Astrocyte (in vitro differentiated cells and primary cell): ENCODE data around the gene C10orf120. TPM values are rescaled to one million over a fixed set of nuclear protein-coding genes. Genes with fewer than 3 reads are reported as not detected.

Source experiments
- DNase-seq: peaks from one replicate; pipeline ENCODE4 v3.0.0-alpha.2; 2010; ENCODE audit warnings: low read depth
- FAIRE-seq: peaks from 2 replicates; lab custom pipeline; 2011; peaks lifted over from hg19 to GRCh38; lab: Jason Lieb, UNC
- H2AFZ ChIP-seq: 2 replicates; pipeline ENCODE4 v1.6.0; 2012; ENCODE audit warnings: low read depth, low read length, inconsistent platforms
- H3K27ac ChIP-seq: 2 replicates; pipeline ENCODE4 v1.5.1; 2011; ENCODE audit warnings: low read depth, low read length, inconsistent platforms
- H3K27me3 ChIP-seq: 2 replicates; pipeline ENCODE4 v1.6.0; 2011; ENCODE audit warnings: low read length, inconsistent platforms; ENCODE audit not compliant: insufficient read depth
- H3K36me3 ChIP-seq: 2 replicates; pipeline ENCODE4 v1.5.1; 2011; ENCODE audit warnings: low read length, inconsistent platforms; ENCODE audit not compliant: insufficient read depth
- H3K4me1 ChIP-seq: 2 replicates; pipeline ENCODE4 v1.5.1; 2011; ENCODE audit warnings: low read length, inconsistent platforms; ENCODE audit not compliant: insufficient read depth
- H3K4me2 ChIP-seq: 2 replicates; pipeline ENCODE4 v1.6.0; 2012; ENCODE audit warnings: low read length, inconsistent platforms
- H3K4me3 ChIP-seq: 2 replicates; pipeline ENCODE4 v1.5.1; 2011; ENCODE audit warnings: low read depth, mild to moderate bottlenecking, low read length, inconsistent platforms; ENCODE audit not compliant: insufficient read depth
- H3K79me2 ChIP-seq: 2 replicates; pipeline ENCODE4 v1.6.0; 2012; ENCODE audit warnings: mild to moderate bottlenecking, low read length, inconsistent platforms; ENCODE audit not compliant: insufficient read depth
- H3K9ac ChIP-seq: 2 replicates; pipeline ENCODE4 v1.6.0; 2012; ENCODE audit warnings: mild to moderate bottlenecking, low read length, inconsistent platforms
- H3K9me3 ChIP-seq: 2 replicates; pipeline ENCODE4 v1.5.1; 2012; ENCODE audit warnings: low read depth, mild to moderate bottlenecking, low read length, inconsistent platforms; ENCODE audit not compliant: insufficient read depth
- H4K20me1 ChIP-seq: 2 replicates; pipeline ENCODE4 v1.6.0; 2012; ENCODE audit warnings: low read length, inconsistent platforms; ENCODE audit not compliant: insufficient read depth
- H3K27ac Mint-ChIP-seq: one replicate; pipeline ENCODE4 v1.8.0; 2021; ENCODE audit warnings: mild to moderate bottlenecking, mixed read lengths; ENCODE audit not compliant: unreplicated experiment
- H3K27me3 Mint-ChIP-seq: one replicate; pipeline ENCODE4 v1.8.0; 2021; ENCODE audit warnings: low read depth, mixed read lengths; ENCODE audit not compliant: unreplicated experiment
- H3K36me3 Mint-ChIP-seq: one replicate; pipeline ENCODE4 v1.8.0; 2021; ENCODE audit warnings: low read depth, mixed read lengths; ENCODE audit not compliant: unreplicated experiment
- H3K4me1 Mint-ChIP-seq: one replicate; pipeline ENCODE4 v1.8.0; 2021; ENCODE audit warnings: low read depth, mixed read lengths; ENCODE audit not compliant: unreplicated experiment
- H3K4me3 Mint-ChIP-seq: one replicate; pipeline ENCODE4 v1.8.0; 2021; ENCODE audit warnings: mild to moderate bottlenecking, moderate library complexity, mixed read lengths; ENCODE audit not compliant: unreplicated experiment
- H3K9me3 Mint-ChIP-seq: one replicate; pipeline ENCODE4 v1.8.0; 2021; ENCODE audit warnings: mild to moderate bottlenecking, mixed read lengths; ENCODE audit not compliant: unreplicated experiment
- EZH2 ChIP-seq: IDR thresholded peaks from 2 replicates; pipeline ENCODE4 v1.6.1; 2012; ENCODE audit warnings: mild to moderate bottlenecking, low read length, inconsistent platforms; ENCODE audit not compliant: insufficient read depth
- total RNA-seq: library from RNA; stranded (reverse); gene quantifications from 2 replicates; pipeline ENCODE4 v1.2.1, GENCODE V29; 2021
- TF ChIP-seq, protein P1 (sequence below): IDR thresholded peaks from 2 replicates; pipeline ENCODE4 v1.5.1; 2011; ENCODE audit warnings: low read depth, mild to moderate bottlenecking, inconsistent platforms, low read length, moderate library complexity; ENCODE audit not compliant: insufficient read depth

The C10orf120 gene
- total RNA-seq, 1 donor from 2014 or later: not detected

- DNase-seq (no peak), FAIRE-seq (no peak)
- no peak overlapping the region for H3K27ac Mint-ChIP-seq
- H3K27me3 Mint-ChIP-seq: peaks cover 47% of the 10 kb centered on the region
- no peaks in the 10 kb centered on the region for H3K36me3 Mint-ChIP-seq
- H3K4me3 Mint-ChIP-seq: no peak overlapping the region
- Histone ChIP-seq H3K9me3 (no peaks in the 10 kb centered on the region), H3K79me2 (no peaks in the 10 kb centered on the region), H3K27me3 (no peaks in the 10 kb centered on the region), H3K4me1 (no peaks in the 10 kb centered on the region), H3K36me3 (no peaks in the 10 kb centered on the region), H4K20me1 (no peaks in the 10 kb centered on the region), H2AFZ (no peak overlapping the region), H3K27ac (no peak overlapping the region), H3K4me3 (no peak overlapping the region), H3K9ac (no peak overlapping the region), H3K4me2 (no peak overlapping the region)
- no peaks in the 10 kb centered on the region for H3K9me3 Mint-ChIP-seq
- TF ChIP-seq EZH2: no peak
- TF ChIP-seq, protein P1, sequence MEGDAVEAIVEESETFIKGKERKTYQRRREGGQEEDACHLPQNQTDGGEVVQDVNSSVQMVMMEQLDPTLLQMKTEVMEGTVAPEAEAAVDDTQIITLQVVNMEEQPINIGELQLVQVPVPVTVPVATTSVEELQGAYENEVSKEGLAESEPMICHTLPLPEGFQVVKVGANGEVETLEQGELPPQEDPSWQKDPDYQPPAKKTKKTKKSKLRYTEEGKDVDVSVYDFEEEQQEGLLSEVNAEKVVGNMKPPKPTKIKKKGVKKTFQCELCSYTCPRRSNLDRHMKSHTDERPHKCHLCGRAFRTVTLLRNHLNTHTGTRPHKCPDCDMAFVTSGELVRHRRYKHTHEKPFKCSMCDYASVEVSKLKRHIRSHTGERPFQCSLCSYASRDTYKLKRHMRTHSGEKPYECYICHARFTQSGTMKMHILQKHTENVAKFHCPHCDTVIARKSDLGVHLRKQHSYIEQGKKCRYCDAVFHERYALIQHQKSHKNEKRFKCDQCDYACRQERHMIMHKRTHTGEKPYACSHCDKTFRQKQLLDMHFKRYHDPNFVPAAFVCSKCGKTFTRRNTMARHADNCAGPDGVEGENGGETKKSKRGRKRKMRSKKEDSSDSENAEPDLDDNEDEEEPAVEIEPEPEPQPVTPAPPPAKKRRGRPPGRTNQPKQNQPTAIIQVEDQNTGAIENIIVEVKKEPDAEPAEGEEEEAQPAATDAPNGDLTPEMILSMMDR: no peak
- peaks cover 4% of the 10 kb centered on the region for H3K4me1 Mint-ChIP-seq
Observed at GRCh38 chr10:122673269-122673668, 26.4 kb downstream of the C10orf120 start.

DNA sequence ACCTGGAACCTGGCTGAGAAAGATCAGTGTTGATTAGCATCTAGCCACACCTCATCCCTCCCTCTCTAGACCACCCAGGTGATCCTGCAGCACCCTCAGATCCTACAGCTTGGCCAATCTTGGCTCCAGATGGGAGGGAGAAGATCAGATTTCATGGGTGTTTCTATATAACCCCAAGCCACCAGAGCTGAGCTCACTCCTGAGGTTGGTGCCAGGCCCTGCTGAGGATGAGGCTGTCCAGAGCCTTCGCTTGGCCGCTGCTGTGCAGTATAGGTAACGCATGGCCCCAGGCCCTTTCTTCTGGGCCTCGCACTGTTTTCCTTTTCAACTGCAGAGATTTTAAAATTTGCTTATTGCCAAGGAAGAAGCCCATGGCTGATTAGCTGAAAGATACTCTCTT, 27.0 kb downstream of the C10orf120 start:
- H3K4me2 ChIP-seq: no peak overlapping the region
- Mint-ChIP-seq H3K27me3 (peaks cover 50% of the 10 kb centered on the region), H3K4me3 (no peak overlapping the region), H3K27ac (no peak overlapping the region), H3K4me1 (no peaks in the 10 kb centered on the region), H3K9me3 (no peaks in the 10 kb centered on the region), H3K36me3 (no peaks in the 10 kb centered on the region)
- H3K79me2 ChIP-seq: no peaks in the 10 kb centered on the region
- DNase-seq: no peak
- H3K36me3 ChIP-seq: no peaks in the 10 kb centered on the region
- H2AFZ ChIP-seq: no peak overlapping the region
- FAIRE-seq: no peak
- H3K4me3 ChIP-seq: no peak overlapping the region
- no peaks in the 10 kb centered on the region for H4K20me1 ChIP-seq
- H3K27me3 ChIP-seq: no peaks in the 10 kb centered on the region
- H3K27ac ChIP-seq: no peak overlapping the region
- no peaks in the 10 kb centered on the region for H3K4me1 ChIP-seq
- no peaks in the 10 kb centered on the region for H3K9me3 ChIP-seq
- no peak overlapping the region for H3K9ac ChIP-seq
- TF ChIP-seq, protein P1: no peak
- TF ChIP-seq EZH2: no peak

DNA sequence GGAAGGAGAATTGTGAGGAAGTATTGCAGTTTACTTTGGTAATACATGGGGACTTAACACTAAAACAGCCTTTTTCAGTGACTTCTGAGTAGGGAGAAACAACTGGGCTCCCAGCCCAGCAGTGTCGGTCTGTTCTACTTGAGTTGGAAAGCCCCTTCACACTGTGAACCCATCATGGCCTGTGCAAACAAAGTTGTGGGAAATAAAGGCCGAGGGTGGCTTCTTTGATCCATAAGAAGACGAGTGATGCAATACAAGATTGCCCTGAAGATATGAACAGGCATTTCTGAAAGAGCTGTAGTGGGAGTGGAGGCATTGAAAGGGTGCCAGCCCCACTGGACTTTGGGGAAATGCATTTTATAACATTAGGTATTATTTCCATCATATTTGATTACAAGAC, 28.3 kb downstream of the C10orf120 start:
- Mint-ChIP-seq H3K4me3 (no peak overlapping the region), H3K4me1 (no peaks in the 10 kb centered on the region), H3K27ac (no peak overlapping the region), H3K36me3 (no peaks in the 10 kb centered on the region), H3K27me3 (peaks cover 44% of the 10 kb centered on the region), H3K9me3 (no peaks in the 10 kb centered on the region)
- Histone ChIP-seq H3K27ac (no peak overlapping the region), H4K20me1 (no peaks in the 10 kb centered on the region), H3K27me3 (no peaks in the 10 kb centered on the region), H3K36me3 (no peaks in the 10 kb centered on the region), H3K79me2 (no peaks in the 10 kb centered on the region), H3K4me3 (no peak overlapping the region), H3K4me2 (no peak overlapping the region), H3K9me3 (no peaks in the 10 kb centered on the region), H2AFZ (no peak overlapping the region), H3K4me1 (no peaks in the 10 kb centered on the region), H3K9ac (no peak overlapping the region)
- FAIRE-seq (no peak), DNase-seq (no peak)
- no peak for TF ChIP-seq EZH2
- TF ChIP-seq, protein P1: no peak
